ENCODE results near the gene TTC34.
"Not testable (repeated sequence)": the region's sequence is repeated elsewhere in the genome, so short reads cannot be mapped to it uniquely, and the experiment has no call there.

TTC34 gene

GRCh38 chr1:2796890-2797740 is 4.4 kb downstream of the TTC34 start:
- DNase-seq (ENCODE audit: low read depth) = no peak

GRCh38 chr1:2795926-2796325 is 5.6 kb downstream of the TTC34 start:
- DNase-seq (ENCODE audit: low read depth) = no peak

- DNase-seq (ENCODE audit: low read depth) = no peak
These were observed 10.3 kb downstream of the TTC34 start for GRCh38 chr1:2791027-2791760.

DNA sequence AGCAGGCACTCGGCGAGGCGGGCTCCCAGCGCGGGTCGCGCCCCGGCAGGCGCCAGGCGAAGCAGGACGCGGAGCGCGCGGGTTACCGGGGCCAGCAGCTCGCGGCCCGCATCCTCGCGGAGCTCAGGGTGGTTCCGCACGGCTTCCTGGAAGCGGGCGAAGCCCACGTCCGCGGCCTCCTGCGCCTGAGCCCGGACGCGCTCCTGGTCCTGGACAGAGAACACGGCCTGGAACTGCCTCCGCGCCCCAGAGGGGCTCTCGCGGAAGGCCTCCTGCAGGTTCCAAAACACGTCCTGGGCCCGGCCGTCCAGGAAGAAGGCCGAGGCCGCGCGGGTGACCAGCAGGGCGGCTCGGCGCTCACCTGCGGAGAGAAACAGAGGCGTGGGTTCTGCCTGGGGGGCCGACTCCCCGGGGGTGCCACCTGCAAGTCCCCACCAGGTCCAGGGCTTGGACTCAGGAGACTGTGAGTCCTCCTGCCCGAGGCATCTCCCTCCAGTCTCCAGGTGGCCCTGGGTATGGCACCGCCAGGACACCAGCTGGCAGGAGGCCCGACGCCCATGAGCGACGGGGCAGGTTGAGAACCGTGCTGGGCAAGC is 11.4 kb downstream of the TTC34 start:
- no peak for DNase-seq (ENCODE audit: low read depth)

GRCh38 chr1:2789164-2789985 is 12.1 kb downstream of the TTC34 start:
- no peak for DNase-seq (ENCODE audit: low read depth)

DNA sequence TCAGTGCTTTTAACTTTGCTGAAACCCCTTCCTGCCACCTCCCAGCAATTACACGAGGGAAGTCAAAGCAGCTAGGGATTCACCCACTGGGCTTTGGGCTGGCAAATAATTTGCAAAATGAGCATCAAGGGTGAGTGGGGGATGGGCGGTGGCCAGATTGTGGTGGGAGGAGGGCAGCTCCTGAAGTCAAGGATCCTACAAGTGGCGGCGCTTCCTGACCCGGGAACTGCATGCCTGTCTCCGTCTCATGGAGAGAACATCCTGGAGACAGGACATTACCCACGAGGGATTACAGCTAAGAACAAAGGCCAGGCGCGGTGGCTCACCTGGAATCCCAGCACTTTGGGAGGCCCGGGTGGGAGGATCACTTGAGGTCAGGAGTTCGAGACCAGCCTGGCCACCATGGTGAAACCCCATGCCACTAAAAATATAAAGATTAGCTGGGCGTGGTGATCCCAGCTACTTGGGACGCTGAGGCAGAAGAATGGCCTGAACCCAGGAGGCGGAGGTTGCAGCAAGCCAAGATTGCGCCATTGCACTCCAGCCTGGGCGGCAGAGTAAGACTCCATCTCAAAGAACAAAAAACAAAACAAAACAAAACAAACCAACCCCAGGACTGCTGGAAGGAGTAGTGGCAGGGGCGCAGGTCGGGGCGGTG is 12.9 kb downstream of the TTC34 start:
- DNase-seq (ENCODE audit: low read depth) = no peak

DNA sequence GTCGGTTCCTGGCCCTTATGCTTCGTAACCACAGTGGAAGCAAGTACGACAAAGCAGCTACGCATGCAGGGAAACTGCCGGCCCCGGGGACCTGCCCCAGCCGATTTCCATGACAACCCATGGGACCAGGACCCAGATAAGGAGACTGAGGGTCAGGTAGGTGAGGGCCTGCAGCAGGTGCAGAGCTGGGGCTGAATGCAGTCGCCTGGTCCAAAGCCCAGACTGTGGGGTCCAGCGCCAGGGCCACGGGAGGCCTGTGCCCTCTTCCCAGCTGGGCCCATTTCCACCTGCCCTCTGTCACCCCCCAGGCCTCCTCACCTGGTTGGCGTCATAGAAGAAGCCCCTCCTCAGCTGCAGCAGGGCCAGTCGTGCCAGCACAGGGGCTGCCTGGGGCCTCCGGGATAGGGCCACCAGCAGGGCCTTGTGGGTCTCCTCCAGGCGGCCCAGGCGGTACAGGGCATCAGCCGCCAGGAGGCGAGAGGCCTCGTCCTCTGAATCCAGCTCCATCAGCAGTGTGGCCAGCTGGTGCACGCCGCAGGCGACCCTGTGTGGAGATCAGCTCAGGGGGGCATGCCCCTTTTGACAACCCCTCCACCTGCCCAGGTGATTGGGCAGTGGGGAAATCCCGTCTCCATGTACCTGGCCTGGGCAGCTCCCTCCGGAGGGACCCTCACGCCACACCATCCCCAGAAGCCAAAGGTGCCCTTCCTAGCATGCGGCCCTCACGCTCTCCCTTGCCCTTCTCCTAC is 14.2 kb downstream of the TTC34 start:
- no peak for DNase-seq (ENCODE audit: low read depth)

- DNase-seq (ENCODE audit: low read depth) = peak; percentile 50
These were observed 14.9 kb downstream of the TTC34 start for GRCh38 chr1:2786329-2787162.

GRCh38 chr1:2785631-2786328 is 15.7 kb downstream of the TTC34 start:
- DNase-seq (ENCODE audit: low read depth) = no peak

GRCh38 chr1:2784854-2785630 is 16.5 kb downstream of the TTC34 start:
- DNase-seq (ENCODE audit: low read depth) = no peak

DNA sequence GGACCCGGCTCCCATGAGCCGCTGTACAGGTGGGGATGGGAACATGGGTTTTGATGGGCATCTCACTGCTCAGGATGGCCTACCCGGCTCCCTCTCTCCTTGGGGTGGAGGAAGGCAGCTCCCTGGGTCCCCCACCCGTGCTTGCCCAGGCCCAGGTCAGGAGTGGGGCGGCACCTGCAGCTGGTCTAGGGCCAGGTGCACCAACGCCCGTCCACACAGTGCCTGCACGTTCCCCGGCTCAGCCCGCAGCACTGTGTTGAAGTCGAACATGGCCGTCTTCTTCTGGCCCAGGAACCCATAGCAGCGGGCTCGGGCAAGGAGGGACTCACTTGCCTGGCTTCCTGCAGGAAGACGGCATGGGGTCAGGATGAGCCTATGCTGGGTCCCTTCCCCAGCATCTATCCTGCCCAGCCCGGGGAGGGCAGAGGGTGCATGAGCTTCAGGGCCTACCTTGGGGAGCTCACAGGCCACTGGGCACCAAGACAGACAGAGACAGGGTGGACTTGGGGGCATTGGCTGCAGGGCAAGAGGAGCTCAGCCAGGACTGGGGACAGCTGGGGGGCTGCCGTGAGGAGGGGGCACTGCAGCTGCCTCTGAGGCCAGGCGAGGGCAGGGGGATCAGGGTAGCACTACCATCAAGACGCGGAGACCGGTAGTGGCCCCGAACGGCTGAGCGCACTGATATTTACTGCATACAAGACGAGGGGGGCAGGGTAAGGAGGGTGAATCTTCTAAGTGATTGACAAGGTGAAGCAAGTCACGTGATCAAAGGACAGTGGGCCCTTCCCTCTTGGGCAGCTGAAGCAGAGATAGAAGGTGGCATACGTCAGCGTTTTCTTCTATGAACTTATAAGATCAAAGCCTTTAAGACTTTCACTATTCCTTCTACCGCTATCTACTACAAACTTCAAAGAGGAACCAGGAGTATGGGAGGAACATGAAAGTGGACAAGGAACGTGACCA is 17.8 kb downstream of the TTC34 start:
- DNase-seq (ENCODE audit: low read depth) = no peak

- DNase-seq (ENCODE audit: low read depth) = no peak
These were observed 18.4 kb downstream of the TTC34 start for GRCh38 chr1:2783069-2783434.

DNA sequence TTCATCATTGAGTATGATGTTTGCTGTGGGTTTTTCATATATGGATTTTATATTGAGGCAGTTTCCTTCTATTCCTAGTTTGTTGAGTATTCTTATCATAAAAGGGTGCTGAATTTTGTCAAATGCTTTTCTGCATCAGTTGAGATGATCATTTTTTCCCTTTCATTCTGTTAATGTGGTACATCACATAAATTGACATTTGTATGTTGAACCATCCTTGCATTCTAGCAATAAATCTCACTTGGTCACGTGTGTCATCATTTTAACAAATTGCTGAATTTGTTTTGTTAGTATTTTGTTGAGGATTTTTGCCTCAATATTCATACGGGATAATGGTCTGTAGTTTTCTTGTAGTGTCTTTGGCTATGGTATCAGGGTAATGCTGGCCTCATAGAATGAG is 19.9 kb downstream of the TTC34 start:
- no peak for DNase-seq (ENCODE audit: low read depth)

GRCh38 chr1:2778220-2778592 is 23.3 kb downstream of the TTC34 start:
- no peak for DNase-seq (ENCODE audit: low read depth)

- no peak for DNase-seq (ENCODE audit: low read depth)
These were observed 23.9 kb downstream of the TTC34 start for GRCh38 chr1:2777424-2778219.

- not testable (repeated sequence) for DNase-seq (ENCODE audit: low read depth)
These were observed 26.2 kb downstream of the TTC34 start for GRCh38 chr1:2775333-2775732.

GRCh38 chr1:2768052-2768451 is 33.4 kb downstream of the TTC34 start:
- DNase-seq (ENCODE audit: low read depth) = not testable (repeated sequence)
